Heart right ventricle (tissue), 16 donors: ENCODE data around the gene SASH1. TPM values are rescaled to one million over a fixed set of nuclear protein-coding genes. Genes with fewer than 3 reads are reported as not detected.

Source experiments
- ATAC-seq, 8 donors: fragments of 200-7000 bp; cut with Tn5 transposase; one replicate each; pipeline ENCODE4 v1.9.1; 2020; ENCODE audit warnings: mild to moderate bottlenecking in 8 of 8, moderate library complexity in 8 of 8, moderate number of reproducible peaks in 1 of 8
- DNase-seq, 2 donors: peaks; one replicate each; pipeline ENCODE4 v3.0.0-alpha.2; 2020
- H3K27ac ChIP-seq, 10 donors: fragments of 200-600 bp; sonication (generic) in 2 of 10; one replicate each; pipeline versions ENCODE4 v1.5.0 to v1.8.0; 2020 to 2022; ENCODE audit warnings: mild to moderate bottlenecking in 3 of 10
- H3K27me3 ChIP-seq, 7 donors: fragments of 200-600 bp; one replicate each; pipeline ENCODE4 v1.8.0; 2021 to 2022; ENCODE audit warnings: mild to moderate bottlenecking in 2 of 7
- H3K36me3 ChIP-seq, 9 donors: fragments of 200-600 bp; sonication (generic) in 1 of 9; one replicate each; pipeline versions ENCODE4 v1.5.0 to v1.8.0; 2020 to 2022; ENCODE audit warnings: mild to moderate bottlenecking in 2 of 9
- H3K4me1 ChIP-seq, 9 donors: fragments of 200-600 bp; sonication (generic) in 1 of 9; one replicate each; pipeline versions ENCODE4 v1.5.0 to v1.8.0; 2020 to 2022; ENCODE audit warnings: mild to moderate bottlenecking in 4 of 9
- H3K4me3 ChIP-seq, 10 donors: fragments of 200-600 bp; sonication (generic) in 2 of 10; one replicate each; pipeline versions ENCODE4 v1.5.0 to v1.8.0; 2020 to 2022; ENCODE audit warnings: mild to moderate bottlenecking in 7 of 10, moderate library complexity in 2 of 10
- H3K9me3 ChIP-seq, 11 donors: fragments of 200-600 bp in 10 of 11; sonication (generic) in 2 of 11; one replicate each; pipeline versions ENCODE4 v1.5.0 to v1.8.0; 2013 to 2022; ENCODE audit warnings: mild to moderate bottlenecking in 2 of 11, control low read depth in 1 of 11, moderate library complexity in 1 of 11
- CTCF ChIP-seq, 9 donors: fragments of 200-600 bp; sonication (generic) in 2 of 9; IDR thresholded peaks; one replicate each; pipeline versions ENCODE4 v1.5.0 to v1.8.0; 2021 to 2022; ENCODE audit warnings: antibody characterized with exemption in 9 of 9, mild to moderate bottlenecking in 5 of 9, moderate library complexity in 1 of 9
- WGBS, 2 donors: extraction: QIAGEN DNeasy Blood & Tissue Kit; methylation state at CpG; one replicate each; pipeline ENCODE4 v1.1.7; 2013; ENCODE audit warnings: inconsistent platforms in 1 of 2; 5-methylcytosine and 5-hydroxymethylcytosine counted together
- intact Hi-C, 10 donors: fragments of 100-400 bp; cut with DNase I; formaldehyde crosslinking; loops; one replicate each; pipeline versions ENCODE4 v1.11.1 to v1.14.2; 2022
- polyA plus RNA-seq, 2 donors: library from polyadenylated mRNA; stranded (reverse); fragments of 200-250 nt; gene quantifications; one replicate each; pipeline ENCODE4 v1.2.3, GENCODE V29; 2013
- total RNA-seq, 10 donors: library from RNA; stranded (reverse); fragmentation: NEBNext Ultra II Directional in 3 of 10; extraction: Animal tissue kit (Norgen Biotek cat#: 25700) in 3 of 10; gene quantifications; one replicate each; pipeline versions ENCODE4 v1.2.1 to v1.2.4, GENCODE V29; 2021 to 2023
- donor health status: Arrhythmogenic right ventricular cardiomyopathy.
- donor health status: ischemic (EF 13 %, LVEDD 7.1; RV severe dilation, severe dysfunction).
- donor health status: healthy with polysubstance abuse.
- donor health status: DM: no; HTN: yes; CAD: no.
- donor health status: DM: no; HTN: no; CAD: no.
- donor health status: ischemic (EF 25% LVEDD 6.9; RV normal size, moderate dysfunction).
- donor health status: ischemic (EF 25% LVEDD 5.7; RV mildly dilated, moderate dysfunction).
- donor health status: healthy.
- donor health status: DM: yes; HTN: yes; CAD: no.
- donor health status: Ischemic cardiomyopathy.
- donor health status: ischemic (EF 35%, LVEDD 5.7; RV mildly dilated, moderate dysfunction).
- donor health status: nonischemic (EF 11% LVEDD 7.7; RV severe dilation, severe dysfunction).
- donor health status: DM: yes; HTN: yes; CAD: no.
- donor health status: PGD.
- donor health status: ischemic (EF 29% LVEDD 5.4; RV normal size, mild dysfunction).
- donor health status: nonischemic (EF 23%, LVEDD 6.1; RV moderate dilation, normal function).

Gene SASH1
- total and polyA plus RNA-seq, 12 donors: 6.9 to 47.1 (median 25.9) TPM

- DNase-seq (no peak), ATAC-seq (peak in 5 of 8 donors; percentile 10 to 38 (median 30))
- no peak for TF ChIP-seq CTCF (IDR thresholded peaks at IDR 0.05)
- peaks cover 0 to 3% (median 0%) of the 10 kb centered on the region in 9 donors for H3K36me3 ChIP-seq
- intact Hi-C loops: no loop called here
- peak overlapping the region in 6 of 10 donors; percentile 1 to 70 (median 37) for H3K27ac ChIP-seq
- no peaks in the 10 kb centered on the region for H3K9me3 ChIP-seq
- H3K4me3 ChIP-seq: no peak overlapping the region
- H3K4me1 ChIP-seq: peaks cover 4 to 61% (median 23%) of the 10 kb centered on the region in 9 donors
- 56 to 77% methylated on average over 9 of the region's 9 CpGs for WGBS, 2 donors
- no peaks in the 10 kb centered on the region for H3K27me3 ChIP-seq
These were observed 83.8 kb downstream of the SASH1 start for GRCh38 chr6:148426317-148426977.

- H3K36me3 ChIP-seq: peaks cover 0 to 3% (median 0%) of the 10 kb centered on the region in 9 donors
- TF ChIP-seq CTCF (IDR thresholded peaks at IDR 0.05): no peak
- peaks cover 4 to 70% (median 29%) of the 10 kb centered on the region in 9 donors for H3K4me1 ChIP-seq
- 58 to 67% methylated on average over 2 of the region's 2 CpGs for WGBS, 2 donors
- ATAC-seq (no peak), DNase-seq (no peak)
- H3K4me3 ChIP-seq: no peak overlapping the region
- peak overlapping the region in 5 of 10 donors; percentile 1 to 70 (median 51) for H3K27ac ChIP-seq
- intact Hi-C loops: no loop called here
- no peaks in the 10 kb centered on the region for H3K9me3 ChIP-seq
- no peaks in the 10 kb centered on the region for H3K27me3 ChIP-seq
These were observed 84.7 kb downstream of the SASH1 start for GRCh38 chr6:148427333-148427732.

- Histone ChIP-seq H3K27me3 (no peaks in the 10 kb centered on the region), H3K27ac (no peak overlapping the region), H3K4me1 (peaks cover 4 to 66% (median 34%) of the 10 kb centered on the region in 9 donors), H3K36me3 (peaks cover 0 to 3% (median 0%) of the 10 kb centered on the region in 9 donors), H3K9me3 (no peaks in the 10 kb centered on the region), H3K4me3 (no peak overlapping the region)
- ATAC-seq (no peak), DNase-seq (no peak)
- WGBS, 2 donors: 98% methylated on average over 4 of the region's 4 CpGs
- TF ChIP-seq CTCF (IDR thresholded peaks at IDR 0.05): no peak
- intact Hi-C loops: no loop called here
These were observed 86.8 kb downstream of the SASH1 start for GRCh38 chr6:148429423-148429822.

GRCh38 chr6:148430897-148431296 lies 88.3 kb downstream of the SASH1 start:
- 74 to 75% methylated on average over 8 of the region's 8 CpGs for WGBS, 2 donors
- H3K9me3 ChIP-seq: no peaks in the 10 kb centered on the region
- H3K4me3 ChIP-seq: no peak overlapping the region
- ATAC-seq: peak in 1 of 8 donors; percentile 5
- H3K4me1 ChIP-seq: peaks cover 3 to 56% (median 44%) of the 10 kb centered on the region in 9 donors
- peaks cover 0 to 3% (median 0%) of the 10 kb centered on the region in 9 donors for H3K36me3 ChIP-seq
- no peak for TF ChIP-seq CTCF (IDR thresholded peaks at IDR 0.05)
- no peak for DNase-seq
- intact Hi-C loops: no loop called here
- H3K27me3 ChIP-seq: no peaks in the 10 kb centered on the region
- H3K27ac ChIP-seq: peak overlapping the region in 3 of 10 donors; percentile 5 to 72 (median 37)
